ENCODE results near the gene SCAP.

Gene SCAP

DNA sequence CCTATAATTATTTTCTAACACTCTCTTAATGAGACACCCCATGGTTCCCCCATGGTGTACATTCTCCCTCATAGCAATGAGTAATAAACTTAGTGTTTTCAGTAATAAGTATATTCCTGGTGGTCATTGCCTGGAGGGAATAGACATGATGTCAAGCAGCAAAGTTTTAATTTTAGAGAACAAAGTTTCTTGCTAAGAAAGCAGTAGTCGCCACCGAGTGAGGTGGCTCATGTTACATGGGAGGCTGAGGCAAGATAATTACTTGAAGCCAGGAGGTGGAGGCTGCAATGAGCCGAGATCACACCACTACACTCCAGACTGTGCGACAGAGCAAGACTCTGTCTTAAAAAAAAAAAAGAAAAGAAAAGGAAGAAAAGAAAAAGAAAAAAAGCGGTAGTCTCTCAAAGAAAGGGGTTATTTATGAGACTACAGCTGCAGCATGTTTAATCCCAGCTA is 40.2 kb upstream of the SCAP start (continued):
- no peak for TF ChIP-seq ZNF174 (tag by site-specific recombination; IDR thresholded peaks at IDR 0.05)
- TF ChIP-seq WT1 (tag by site-specific recombination; IDR thresholded peaks at IDR 0.05) = peak; percentile 91
- TF ChIP-seq ZBTB17 (tag by site-specific recombination; IDR thresholded peaks at IDR 0.05) = peak; percentile 56
- TF ChIP-seq ZIC2 (tag by site-specific recombination; IDR thresholded peaks at IDR 0.05) = peak; percentile 28
- TF ChIP-seq, protein P1, sequence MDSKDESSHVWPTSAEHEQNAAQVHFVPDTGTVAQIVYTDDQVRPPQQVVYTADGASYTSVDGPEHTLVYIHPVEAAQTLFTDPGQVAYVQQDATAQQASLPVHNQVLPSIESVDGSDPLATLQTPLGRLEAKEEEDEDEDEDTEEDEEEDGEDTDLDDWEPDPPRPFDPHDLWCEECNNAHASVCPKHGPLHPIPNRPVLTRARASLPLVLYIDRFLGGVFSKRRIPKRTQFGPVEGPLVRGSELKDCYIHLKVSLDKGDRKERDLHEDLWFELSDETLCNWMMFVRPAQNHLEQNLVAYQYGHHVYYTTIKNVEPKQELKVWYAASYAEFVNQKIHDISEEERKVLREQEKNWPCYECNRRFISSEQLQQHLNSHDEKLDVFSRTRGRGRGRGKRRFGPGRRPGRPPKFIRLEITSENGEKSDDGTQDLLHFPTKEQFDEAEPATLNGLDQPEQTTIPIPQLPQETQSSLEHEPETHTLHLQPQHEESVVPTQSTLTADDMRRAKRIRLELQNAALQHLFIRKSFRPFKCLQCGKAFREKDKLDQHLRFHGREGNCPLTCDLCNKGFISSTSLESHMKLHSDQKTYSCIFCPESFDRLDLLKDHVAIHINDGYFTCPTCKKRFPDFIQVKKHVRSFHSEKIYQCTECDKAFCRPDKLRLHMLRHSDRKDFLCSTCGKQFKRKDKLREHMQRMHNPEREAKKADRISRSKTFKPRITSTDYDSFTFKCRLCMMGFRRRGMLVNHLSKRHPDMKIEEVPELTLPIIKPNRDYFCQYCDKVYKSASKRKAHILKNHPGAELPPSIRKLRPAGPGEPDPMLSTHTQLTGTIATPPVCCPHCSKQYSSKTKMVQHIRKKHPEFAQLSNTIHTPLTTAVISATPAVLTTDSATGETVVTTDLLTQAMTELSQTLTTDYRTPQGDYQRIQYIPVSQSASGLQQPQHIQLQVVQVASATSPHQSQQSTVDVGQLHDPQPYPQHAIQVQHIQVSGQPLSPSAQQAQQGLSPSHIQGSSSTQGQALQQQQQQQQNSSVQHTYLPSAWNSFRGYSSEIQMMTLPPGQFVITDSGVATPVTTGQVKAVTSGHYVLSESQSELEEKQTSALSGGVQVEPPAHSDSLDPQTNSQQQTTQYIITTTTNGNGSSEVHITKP (tag by site-specific recombination; IDR thresholded peaks at IDR 0.05) = peak; percentile 63
- TF ChIP-seq, protein P2, sequence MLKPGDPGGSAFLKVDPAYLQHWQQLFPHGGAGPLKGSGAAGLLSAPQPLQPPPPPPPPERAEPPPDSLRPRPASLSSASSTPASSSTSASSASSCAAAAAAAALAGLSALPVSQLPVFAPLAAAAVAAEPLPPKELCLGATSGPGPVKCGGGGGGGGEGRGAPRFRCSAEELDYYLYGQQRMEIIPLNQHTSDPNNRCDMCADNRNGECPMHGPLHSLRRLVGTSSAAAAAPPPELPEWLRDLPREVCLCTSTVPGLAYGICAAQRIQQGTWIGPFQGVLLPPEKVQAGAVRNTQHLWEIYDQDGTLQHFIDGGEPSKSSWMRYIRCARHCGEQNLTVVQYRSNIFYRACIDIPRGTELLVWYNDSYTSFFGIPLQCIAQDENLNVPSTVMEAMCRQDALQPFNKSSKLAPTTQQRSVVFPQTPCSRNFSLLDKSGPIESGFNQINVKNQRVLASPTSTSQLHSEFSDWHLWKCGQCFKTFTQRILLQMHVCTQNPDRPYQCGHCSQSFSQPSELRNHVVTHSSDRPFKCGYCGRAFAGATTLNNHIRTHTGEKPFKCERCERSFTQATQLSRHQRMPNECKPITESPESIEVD (tag by site-specific recombination; IDR thresholded peaks at IDR 0.05) = peak; percentile 69
- peak; percentile 96 for TF ChIP-seq SP7 (tag by site-specific recombination; IDR thresholded peaks at IDR 0.05)
- TF ChIP-seq ZEB2 (tag by site-specific recombination; IDR thresholded peaks at IDR 0.05) = peak; percentile 43; the same call in 1 of the 2 replicates
- TF ChIP-seq ZNF184 (tag by site-specific recombination; IDR thresholded peaks at IDR 0.05) = 0 out of 2 replicates have a peak, but pooled peaks have one; percentile 9
- TF ChIP-seq ZNF629 (tag by site-specific recombination; IDR thresholded peaks at IDR 0.05) = peak; percentile 42
- no peak for TF ChIP-seq ZNF146 (tag by site-specific recombination; IDR thresholded peaks at IDR 0.05)
- no peak for TF ChIP-seq ZNF398 (tag by site-specific recombination; IDR thresholded peaks at IDR 0.05)
- no peak for TF ChIP-seq ZNF664 (tag by site-specific recombination; IDR thresholded peaks at IDR 0.05)
- no peak for TF ChIP-seq HOXA7 (CRISPR knock-in tag; IDR thresholded peaks at IDR 0.05; ENCODE audit: borderline replicate concordance)

GRCh38 chr3:47515100-47515499 is 39.4 kb upstream of the SCAP start:
- CTCF ChIA-PET = no interaction called here
- Histone ChIP-seq H3K9me3 (ENCODE audit: control insufficient read depth, insufficient read depth, low read depth, low read length) (no peaks in the 10 kb centered on the region), H3K4me3 (ENCODE audit: low read depth, low read length) (no peak overlapping the region), H3K36me3 (ENCODE audit: control insufficient read depth in 2 of 2, insufficient read depth in 1 of 2, low read length in 2 of 2) (peaks cover 4 to 18% of the 10 kb centered on the region in 2 experiments), H3K4me1 (ENCODE audit: control insufficient read depth, insufficient read depth, low read length) (no peaks in the 10 kb centered on the region), H3K27ac (ENCODE audit: extremely low read depth, low read depth, low read length) (no peak overlapping the region)
- TF ChIP-seq ZNF777 (tag by site-specific recombination; IDR thresholded peaks at IDR 0.05; ENCODE audit: borderline replicate concordance) (no peak), ZNF335 (tag by site-specific recombination; conservative IDR thresholded peaks at IDR 0.05) (no peak), SCRT1 (tag by site-specific recombination; IDR thresholded peaks at IDR 0.05; ENCODE audit: borderline replicate concordance) (no peak), ZSCAN5A (tag by site-specific recombination; IDR thresholded peaks at IDR 0.05) (no peak), ZNF157 (tag by site-specific recombination; IDR thresholded peaks at IDR 0.05) (no peak), OVOL3 (tag by site-specific recombination; IDR thresholded peaks at IDR 0.05) (no peak), ZNF624 (tag by site-specific recombination; IDR thresholded peaks at IDR 0.05) (no peak), ZNF843 (tag by site-specific recombination; IDR thresholded peaks at IDR 0.05) (no peak), ZNF24 (tag by site-specific recombination; IDR thresholded peaks at IDR 0.05) (no peak), GLIS1 (tag by site-specific recombination; IDR thresholded peaks at IDR 0.05) (no peak), ZFHX2 (tag by site-specific recombination; conservative IDR thresholded peaks at IDR 0.05) (no peak)
- POLR2A ChIA-PET = no interaction called here

Measured in HEK293 (cell line).